Measurements from ENCODE around the gene SMIM20. TPM values are rescaled to one million over a fixed set of nuclear protein-coding genes. Genes with fewer than 3 reads are reported as not detected.
A peak's percentile ranks its signal among the peaks of the same experiment; 100 is the strongest.

SMIM20 gene
- polyA plus RNA-seq, 4 donors, result 42.6 to 55.0 (median 47.3) TPM

DNA sequence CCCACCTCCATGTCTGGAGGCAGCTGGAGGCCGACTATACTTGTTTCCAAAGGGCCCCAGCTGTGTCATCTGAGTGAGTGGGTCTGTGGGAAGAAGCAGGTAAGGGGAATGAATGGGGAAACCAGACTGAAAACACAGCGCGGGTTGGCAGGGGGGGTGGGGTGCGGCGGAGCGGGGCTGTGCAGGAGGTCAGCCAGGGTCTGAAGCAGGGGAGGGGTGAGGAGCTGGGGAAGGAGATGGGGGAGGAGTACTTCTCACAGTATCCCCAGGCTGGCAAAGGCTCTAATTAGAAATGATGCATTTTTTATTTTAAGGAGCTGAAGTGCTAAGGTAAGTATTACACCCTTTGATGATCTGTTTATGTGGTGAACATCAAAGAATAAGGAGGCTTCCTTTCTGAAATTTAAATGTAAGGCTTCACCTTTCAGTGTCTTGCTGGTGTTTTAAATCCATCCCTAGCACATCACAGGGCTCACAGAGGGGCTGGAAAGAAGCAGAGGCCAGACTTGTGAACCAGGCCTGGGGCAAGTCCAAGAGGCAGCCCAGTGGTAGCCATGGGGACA is 37.5 kb downstream of the SMIM20 start:
- no peak for DNase-seq (ENCODE audit: low read depth in 4 of 4, low spot score in 2 of 4)

DNA sequence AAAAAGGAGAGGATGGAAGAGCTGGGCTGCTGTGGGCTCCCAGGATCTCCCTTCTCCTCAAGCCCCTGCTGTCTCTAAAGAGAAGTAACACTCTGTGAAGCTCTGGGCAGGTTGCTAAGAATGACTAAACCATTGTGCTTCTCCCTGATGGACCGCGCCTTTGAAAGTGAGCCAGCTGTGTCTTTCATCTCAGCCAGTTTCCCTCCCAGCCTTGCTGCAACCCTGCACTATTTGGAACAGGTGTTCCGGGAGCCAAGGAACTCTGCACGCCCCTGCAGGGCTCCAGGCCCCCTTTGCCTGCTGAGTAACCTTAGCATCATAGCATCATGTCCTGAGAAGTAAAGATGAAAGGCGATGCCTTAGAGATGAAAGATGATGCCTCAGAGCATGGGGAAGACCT is 39.7 kb downstream of the SMIM20 start:
- no peak for DNase-seq (ENCODE audit: low read depth in 4 of 4, low spot score in 2 of 4)

DNA sequence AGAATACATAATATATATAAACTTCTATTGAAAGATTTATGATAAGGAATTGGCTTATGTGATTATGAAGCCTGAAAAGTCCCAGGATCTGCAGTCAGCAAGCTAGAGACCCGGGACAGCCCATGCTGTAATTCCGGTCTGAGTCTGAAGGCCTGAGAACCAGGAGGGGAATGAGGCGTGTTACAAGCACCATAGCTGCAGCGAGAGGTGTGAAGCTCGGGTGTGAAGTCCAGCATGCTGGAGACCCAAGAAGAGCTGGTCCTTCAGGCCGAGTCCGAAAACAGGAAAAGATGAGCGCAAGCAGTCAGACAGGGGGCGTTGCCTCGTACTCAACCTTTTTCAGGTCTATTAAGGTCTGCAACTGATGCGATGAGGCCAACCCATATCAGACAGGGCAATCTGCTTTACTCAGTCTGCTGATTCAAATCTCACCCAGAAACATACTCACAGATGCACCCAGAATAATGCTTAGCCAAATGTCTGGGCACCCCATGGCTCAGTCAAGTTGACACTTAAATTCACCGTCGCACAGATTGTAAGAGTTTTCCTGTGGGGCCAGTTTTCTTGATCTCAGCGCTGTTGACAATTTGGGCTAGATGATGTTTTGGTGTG is 40.4 kb downstream of the SMIM20 start:
- no peak for DNase-seq (ENCODE audit: low read depth in 4 of 4, low spot score in 2 of 4)

DNA sequence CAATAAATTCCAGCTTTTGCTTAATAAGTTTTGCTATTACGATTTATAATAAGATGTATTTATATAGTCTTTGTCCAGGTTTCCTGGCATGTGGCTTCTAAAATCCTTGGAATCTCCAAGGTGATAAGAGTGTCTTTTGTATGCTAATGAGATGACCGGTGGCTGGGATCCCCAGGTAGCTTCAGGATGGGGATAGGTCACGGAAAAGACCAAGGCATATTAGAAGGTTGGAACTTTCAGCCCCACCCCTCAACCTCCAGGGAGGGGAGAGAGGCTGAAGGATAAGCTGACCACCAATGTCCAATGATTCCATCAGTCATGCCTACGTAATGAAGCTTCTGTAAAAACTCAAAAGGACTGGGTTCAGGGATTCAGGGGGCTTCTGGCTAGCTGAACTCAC is 41.7 kb downstream of the SMIM20 start:
- DNase-seq (ENCODE audit: low read depth in 4 of 4, low spot score in 2 of 4), result no peak

DNA sequence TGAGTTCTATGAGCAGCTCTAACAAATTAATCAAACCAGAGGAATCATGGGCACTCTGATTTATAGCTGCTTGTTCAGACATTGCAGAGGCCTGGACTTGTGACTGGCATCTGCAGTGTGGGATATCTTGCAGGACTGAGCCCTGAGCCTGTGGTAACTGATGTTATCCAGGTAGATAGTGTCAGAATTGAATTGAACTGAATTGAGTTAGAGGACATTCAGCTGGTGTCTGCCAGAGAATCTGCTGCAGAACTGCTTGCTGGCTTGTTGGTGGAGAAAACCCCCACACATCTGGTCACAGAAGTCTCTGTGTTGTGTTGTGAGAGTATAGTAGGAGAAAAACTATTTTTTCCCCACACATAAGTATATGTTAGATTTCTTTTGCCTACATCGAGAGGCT is 42.2 kb downstream of the SMIM20 start:
- no peak for DNase-seq (ENCODE audit: low read depth in 4 of 4, low spot score in 2 of 4)

DNA sequence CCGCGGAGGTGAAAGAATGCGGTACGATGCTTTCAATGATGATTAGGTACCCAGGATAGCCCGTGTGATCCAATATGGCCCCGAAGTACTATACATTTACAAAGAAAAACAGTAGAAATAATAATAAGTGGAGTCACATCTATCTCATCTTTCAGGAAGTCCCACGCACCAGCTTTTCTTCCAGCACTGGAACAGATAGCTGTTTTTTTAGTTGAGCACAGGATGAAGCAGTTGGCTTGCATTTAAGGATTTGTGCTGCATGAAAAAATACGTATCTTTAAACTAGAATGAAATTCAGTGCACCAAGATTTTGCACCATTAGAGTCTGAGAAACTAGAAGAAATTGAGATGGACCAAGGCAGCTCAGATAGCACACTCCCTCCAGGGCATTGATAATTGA is 44.1 kb downstream of the SMIM20 start:
- DNase-seq (ENCODE audit: low read depth in 4 of 4, low spot score in 2 of 4), result no peak

DNA sequence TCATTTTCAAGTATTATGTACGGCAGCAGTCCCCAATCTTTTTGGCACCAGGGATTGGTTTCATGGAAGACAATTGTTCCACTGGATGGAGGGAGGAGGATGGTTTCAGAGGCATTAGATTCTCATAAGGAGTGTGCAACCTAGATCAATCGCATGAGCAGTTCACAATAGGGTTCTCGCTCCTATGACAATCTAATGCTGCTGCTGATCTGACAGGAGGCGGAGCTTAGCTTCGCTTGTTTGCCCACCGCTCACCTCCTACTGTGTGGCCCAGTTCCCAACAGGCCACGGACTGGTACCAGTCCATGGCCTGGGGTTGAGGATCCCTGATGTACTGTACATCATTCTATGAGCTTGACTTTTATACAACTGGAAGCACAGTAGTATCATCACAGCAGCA is 48.4 kb downstream of the SMIM20 start:
- DNase-seq (ENCODE audit: low read depth in 4 of 4, low spot score in 2 of 4), result no peak

DNA sequence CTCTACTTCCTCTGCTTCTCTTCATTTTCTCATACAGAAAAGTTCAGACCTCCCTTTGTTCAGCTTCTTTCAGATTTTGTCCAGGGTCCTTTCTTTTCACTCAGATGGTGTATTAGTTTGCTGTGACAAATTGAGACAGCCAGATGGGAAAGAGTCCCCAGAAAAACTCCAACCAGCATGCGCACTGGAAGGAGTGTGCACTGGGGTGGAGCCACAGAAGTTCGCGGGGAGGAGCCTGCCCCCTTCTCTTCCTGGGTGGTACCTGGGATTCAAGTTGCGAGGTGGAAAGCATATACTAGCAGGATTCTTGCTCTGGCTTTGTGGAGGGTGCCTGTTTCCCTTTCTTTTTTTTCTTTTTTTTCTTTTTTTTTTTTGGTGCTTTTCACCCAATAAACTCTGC is 51.6 kb downstream of the SMIM20 start:
- DNase-seq (ENCODE audit: low read depth in 4 of 4, low spot score in 2 of 4), result no peak

DNA sequence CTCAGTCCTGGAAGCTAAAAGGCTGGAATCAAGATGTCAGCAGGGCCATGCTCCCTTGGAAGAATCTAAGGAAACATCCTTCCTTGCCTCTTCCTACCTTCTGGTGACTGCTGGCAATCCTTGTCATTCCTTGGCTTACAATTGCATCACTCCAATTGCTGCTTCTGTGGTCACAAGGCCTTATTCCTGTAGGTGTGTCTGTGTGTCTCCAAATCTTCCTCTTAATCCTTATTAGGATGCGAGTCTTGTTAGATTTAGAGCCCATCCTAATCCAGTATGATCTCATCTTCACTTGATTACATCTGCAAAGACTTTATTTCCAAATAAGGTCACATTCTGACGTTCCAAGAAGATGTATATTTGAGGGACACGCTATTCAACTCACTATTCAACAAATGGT is 52.2 kb downstream of the SMIM20 start:
- no peak for DNase-seq (ENCODE audit: low read depth in 4 of 4, low spot score in 2 of 4)

DNA sequence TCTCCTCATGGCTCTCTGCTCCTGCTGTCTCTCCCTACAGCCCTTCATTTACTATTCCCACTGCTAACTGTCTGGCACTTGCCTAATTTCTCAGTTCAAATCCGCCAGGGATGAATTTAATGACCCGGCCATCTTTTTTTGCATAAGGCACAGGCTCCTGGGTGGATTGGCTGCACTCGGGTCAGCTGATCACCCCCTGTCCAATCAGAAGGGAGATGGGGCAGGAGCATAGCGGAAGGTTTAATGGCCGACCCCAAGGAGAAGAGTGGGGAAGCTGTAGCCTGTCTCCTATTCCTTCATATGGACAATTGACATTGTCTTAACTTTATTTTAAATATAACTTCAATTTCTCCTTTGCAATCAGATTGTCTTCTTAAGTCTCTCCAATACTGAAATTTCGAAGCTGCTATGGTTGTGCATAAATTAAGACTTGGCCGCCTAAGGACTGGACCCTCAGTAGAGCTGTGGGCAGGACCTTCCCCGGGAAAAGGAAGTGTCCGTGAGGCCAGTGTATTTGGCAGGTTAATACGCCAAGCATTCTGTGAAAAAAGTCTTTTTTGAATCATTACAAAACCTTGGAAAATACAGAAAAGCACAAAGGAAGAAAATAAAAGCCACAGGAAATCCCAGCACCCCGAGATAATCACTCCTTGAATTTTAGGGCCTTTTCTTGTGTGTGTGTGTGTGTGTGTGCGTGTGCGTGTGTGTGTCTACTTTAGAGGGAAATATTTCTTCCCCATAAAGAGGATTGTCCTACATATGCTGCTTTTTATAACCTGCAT is 55.5 kb downstream of the SMIM20 start:
- DNase-seq (ENCODE audit: low read depth in 4 of 4, low spot score in 2 of 4), result no peak

DNA sequence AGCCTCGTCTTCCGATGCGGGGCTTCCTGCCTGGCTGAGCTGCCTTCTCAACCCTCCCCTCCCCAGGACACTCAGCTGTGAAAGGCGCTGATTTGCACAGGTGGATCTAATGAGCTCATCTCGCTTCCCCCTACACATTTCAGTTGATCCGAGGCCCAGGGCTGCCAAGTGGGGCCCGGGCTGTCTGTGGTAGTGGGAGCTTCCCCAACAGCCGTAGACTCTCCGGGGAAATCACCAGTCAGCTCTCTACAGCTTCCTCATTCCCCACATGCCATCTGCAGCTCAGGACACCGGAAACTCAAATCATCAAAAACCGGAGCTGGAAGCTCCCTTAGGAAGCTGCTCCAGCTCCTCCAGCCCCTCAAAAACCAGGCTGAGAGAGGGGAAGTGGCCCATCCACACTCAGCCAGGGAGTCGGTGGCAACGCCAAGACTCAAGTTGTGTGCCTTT is 56.2 kb downstream of the SMIM20 start:
- peak in 1 of 4 donors; percentile 25 for DNase-seq (ENCODE audit: low read depth in 4 of 4, low spot score in 2 of 4)

DNA sequence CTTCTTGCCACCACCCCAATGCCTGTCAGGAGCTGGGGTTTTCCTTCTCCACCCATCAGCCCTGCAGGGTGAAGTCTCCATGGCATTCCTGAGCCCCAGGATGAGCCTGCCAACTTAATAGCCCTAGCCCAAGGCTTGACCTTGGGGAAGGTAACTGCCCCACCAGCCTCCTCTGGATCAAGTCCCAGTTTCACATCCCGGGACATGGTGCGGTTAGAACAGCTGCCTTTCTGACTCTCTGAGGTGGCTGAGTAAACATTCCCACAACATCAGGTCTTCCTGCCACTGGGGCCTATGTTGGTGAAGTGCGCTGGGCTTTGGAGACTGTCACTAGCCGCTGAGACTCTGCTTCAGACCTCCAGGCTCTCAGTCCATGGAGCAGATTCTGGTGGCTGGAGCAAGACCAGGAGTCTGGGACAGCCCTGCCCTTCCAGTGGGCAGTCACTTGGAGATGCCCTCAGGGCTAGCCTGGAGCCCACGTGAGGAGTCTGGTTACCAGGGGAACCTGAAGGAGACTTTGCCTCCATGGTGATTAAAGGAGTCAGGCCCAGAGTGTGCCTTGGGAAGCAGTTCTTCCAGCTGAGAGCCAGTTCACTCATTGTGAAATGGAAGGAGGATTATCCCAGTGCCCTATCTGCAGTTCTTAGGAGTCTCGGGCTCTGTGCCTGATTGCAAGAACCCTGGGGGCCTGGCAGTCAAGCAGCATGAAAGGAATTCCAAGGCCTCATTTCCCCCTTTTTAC is 56.8 kb downstream of the SMIM20 start:
- DNase-seq (ENCODE audit: low read depth in 4 of 4, low spot score in 2 of 4), result no peak

DNA sequence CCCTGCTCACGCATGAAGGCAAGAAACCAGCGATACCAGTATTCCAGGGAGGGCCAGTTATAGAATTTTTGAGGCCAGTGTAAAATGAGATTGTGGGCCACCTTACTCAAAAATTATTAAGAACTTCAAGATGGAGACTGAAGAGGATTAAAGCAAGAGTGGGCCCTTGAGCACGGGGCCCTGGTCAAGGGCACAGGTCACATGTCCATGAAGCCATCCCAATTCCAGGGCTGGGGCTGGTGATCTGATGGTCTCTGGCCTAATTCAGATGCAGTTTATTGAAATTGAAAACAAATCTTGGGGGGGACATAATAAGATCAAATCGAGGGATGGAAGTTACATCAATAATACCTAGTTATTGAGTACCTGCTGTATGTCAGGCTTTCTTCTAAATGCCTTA is 58.3 kb downstream of the SMIM20 start:
- no peak for DNase-seq (ENCODE audit: low read depth in 4 of 4, low spot score in 2 of 4)

DNA sequence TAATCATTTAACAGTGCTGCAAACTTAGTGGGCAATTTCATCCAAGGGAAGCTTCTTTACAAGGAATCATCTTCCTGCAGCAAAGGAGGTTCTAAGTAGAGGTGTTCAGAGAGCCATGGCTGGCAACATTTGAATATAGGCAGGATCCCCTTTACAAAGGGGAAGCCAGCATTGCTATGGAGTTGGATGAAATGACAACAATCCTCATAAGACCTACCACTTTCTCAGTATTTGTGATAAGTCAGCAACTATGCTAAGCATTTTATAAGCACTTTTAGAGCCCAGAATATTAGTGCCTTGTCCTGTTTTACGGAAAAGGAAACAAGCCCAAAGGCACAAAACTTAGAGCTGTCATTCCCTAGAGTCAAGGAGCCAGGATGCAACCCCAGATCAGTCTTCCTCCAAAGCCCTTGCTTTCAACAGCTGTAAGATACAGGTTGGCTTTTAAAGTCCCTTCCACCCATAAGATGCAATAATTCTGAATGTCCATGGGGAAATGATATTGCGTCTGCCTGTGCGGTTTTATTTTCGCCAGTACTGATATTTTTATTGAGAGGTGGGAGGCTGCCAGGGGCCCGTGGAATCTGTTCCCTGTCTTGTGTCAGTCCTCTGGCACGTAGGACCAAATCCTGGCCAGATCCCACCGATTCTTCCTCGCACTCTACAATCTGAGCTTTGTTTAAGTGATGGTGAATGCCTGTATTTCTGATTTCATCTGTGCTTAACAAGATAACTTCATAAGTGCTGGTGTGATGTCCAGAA is 59.1 kb downstream of the SMIM20 start:
- DNase-seq (ENCODE audit: low read depth in 4 of 4, low spot score in 2 of 4), result no peak

DNA sequence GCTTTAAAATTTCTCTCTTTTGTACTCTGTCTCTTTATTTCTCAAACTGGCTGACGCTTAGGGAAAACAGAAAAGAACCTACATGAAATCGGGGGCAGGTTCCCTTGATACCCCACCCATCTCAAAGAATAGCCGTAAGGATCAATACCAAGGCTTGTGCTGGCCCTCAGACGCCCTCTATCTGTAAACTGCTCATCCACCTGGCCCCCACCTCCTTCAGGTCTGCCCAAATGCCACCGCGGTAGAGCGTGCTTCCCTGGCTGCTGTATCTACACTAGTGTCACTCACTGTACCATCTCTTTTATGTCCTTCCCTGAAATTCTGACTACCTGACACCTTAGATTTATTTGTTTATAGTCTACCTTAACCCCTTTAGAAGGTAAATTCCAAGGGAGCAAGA is 62.8 kb downstream of the SMIM20 start:
- DNase-seq (ENCODE audit: low read depth in 4 of 4, low spot score in 2 of 4), result no peak

DNA sequence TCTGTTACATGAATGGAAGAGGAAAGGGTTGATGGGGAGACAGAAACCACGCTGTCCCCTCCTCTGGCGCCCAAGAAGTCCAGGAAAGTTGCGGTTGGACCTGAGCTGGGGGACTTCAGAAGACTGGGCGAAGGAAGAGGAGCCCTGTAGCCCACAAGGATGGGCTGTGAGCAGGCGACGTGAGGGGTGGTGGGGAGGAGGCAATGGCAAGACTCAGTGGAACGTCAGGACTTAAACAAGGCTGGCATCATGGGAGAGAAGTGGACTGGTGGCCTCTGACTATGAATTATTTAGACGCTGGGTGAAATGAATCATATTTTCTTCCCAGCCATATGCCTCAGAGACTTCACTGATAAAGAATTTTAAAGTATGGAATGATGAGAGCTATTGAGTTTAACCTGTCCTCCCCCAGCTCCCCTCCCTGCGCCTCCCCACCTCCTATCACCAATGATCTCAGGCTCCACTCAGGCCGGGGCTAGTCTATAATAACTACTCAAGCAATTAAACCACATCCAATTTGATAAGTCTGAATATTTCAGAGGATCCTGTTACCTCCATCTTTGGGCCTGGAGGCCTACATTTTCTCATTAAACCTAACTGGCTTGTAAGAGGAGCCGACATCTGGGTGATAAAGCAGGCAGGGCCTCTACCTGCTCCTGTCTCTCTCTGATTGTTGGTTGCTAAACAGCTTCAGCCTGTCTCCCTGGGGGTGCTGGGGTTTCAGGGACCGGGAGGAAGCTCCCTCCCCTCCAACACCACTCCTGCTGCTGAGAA is 63.6 kb downstream of the SMIM20 start:
- no peak for DNase-seq (ENCODE audit: low read depth in 4 of 4, low spot score in 2 of 4)

DNA sequence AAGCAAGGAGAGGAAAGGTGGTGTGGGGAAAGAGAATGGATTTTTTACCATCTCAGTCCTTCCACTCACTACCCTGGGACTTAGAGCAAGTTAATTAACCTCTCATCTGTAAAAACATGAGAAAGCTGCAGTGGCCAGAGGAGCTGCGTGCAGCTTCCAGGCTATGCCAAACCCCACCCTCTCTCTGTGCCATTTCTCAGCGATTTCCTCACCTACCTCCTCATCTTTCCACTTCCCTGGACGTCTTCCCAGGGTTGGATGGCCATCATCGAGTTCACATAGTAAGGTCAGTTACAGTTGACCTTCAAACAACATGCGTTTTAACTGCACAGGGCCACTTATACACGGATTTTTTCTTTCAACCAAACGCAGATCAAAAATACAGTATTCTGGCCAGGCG is 64.3 kb downstream of the SMIM20 start:
- no peak for DNase-seq (ENCODE audit: low read depth in 4 of 4, low spot score in 2 of 4)
